ENCODE results near the gene WDR44.

Gene WDR44

GRCh38 chrX:118356154-118356701 is 10.3 kb downstream of the WDR44 start:
- no peaks in the 10 kb centered on the region for H3K36me3 ChIP-seq (ENCODE audit: insufficient read depth, low read length)
- H3K79me2 ChIP-seq (ENCODE audit: control insufficient read depth, insufficient read depth, low read length, unreplicated experiment), result peaks cover 72% of the 10 kb centered on the region
- H3K4me3 ChIP-seq (ENCODE audit: low read depth, low read length), result no peak overlapping the region
- peak overlapping the region; percentile 55 for H3K27ac ChIP-seq (ENCODE audit: low read depth, low read length)
- no peak overlapping the region for H2AFZ ChIP-seq (ENCODE audit: low read length, unreplicated experiment)
- no peaks in the 10 kb centered on the region for H3K27me3 ChIP-seq (ENCODE audit: insufficient read depth, low read length)
- H3K4me1 ChIP-seq (ENCODE audit: control insufficient read depth, insufficient read depth, low read length, unreplicated experiment), result peaks cover 43% of the 10 kb centered on the region

GRCh38 chrX:118360429-118361125 is 14.7 kb downstream of the WDR44 start:
- Histone ChIP-seq H2AFZ (ENCODE audit: low read length, unreplicated experiment) (no peak overlapping the region), H3K79me2 (ENCODE audit: control insufficient read depth, insufficient read depth, low read length, unreplicated experiment) (peaks cover 80% of the 10 kb centered on the region), H3K27me3 (ENCODE audit: insufficient read depth, low read length) (no peaks in the 10 kb centered on the region), H3K4me3 (ENCODE audit: low read depth, low read length) (no peak overlapping the region), H3K36me3 (ENCODE audit: insufficient read depth, low read length) (no peaks in the 10 kb centered on the region), H3K27ac (ENCODE audit: low read depth, low read length) (peak overlapping the region; percentile 53), H3K4me1 (ENCODE audit: control insufficient read depth, insufficient read depth, low read length, unreplicated experiment) (peaks cover 23% of the 10 kb centered on the region)

GRCh38 chrX:118364261-118364660 is 18.4 kb downstream of the WDR44 start:
- H3K4me1 ChIP-seq (ENCODE audit: control insufficient read depth, insufficient read depth, low read length, unreplicated experiment), result peaks cover 14% of the 10 kb centered on the region
- H3K27me3 ChIP-seq (ENCODE audit: insufficient read depth, low read length), result no peaks in the 10 kb centered on the region
- no peak overlapping the region for H2AFZ ChIP-seq (ENCODE audit: low read length, unreplicated experiment)
- H3K36me3 ChIP-seq (ENCODE audit: insufficient read depth, low read length), result no peaks in the 10 kb centered on the region
- no peak overlapping the region for H3K27ac ChIP-seq (ENCODE audit: low read depth, low read length)
- H3K4me3 ChIP-seq (ENCODE audit: low read depth, low read length), result no peak overlapping the region
- H3K79me2 ChIP-seq (ENCODE audit: control insufficient read depth, insufficient read depth, low read length, unreplicated experiment), result peaks cover 71% of the 10 kb centered on the region

- Histone ChIP-seq H3K27ac (ENCODE audit: low read depth, low read length) (no peak overlapping the region), H3K27me3 (ENCODE audit: insufficient read depth, low read length) (no peaks in the 10 kb centered on the region), H3K79me2 (ENCODE audit: control insufficient read depth, insufficient read depth, low read length, unreplicated experiment) (peaks cover 51% of the 10 kb centered on the region), H3K4me1 (ENCODE audit: control insufficient read depth, insufficient read depth, low read length, unreplicated experiment) (peaks cover 9% of the 10 kb centered on the region), H2AFZ (ENCODE audit: low read length, unreplicated experiment) (no peak overlapping the region), H3K36me3 (ENCODE audit: insufficient read depth, low read length) (no peaks in the 10 kb centered on the region; the same call in 1 of the 2 replicates), H3K4me3 (ENCODE audit: low read depth, low read length) (no peak overlapping the region)
Measured at GRCh38 chrX:118367338-118367737, 21.4 kb downstream of the WDR44 start.

- Histone ChIP-seq H3K36me3 (ENCODE audit: insufficient read depth, low read length) (no peaks in the 10 kb centered on the region; the same call in 1 of the 2 replicates), H2AFZ (ENCODE audit: low read length, unreplicated experiment) (no peak overlapping the region), H3K4me3 (ENCODE audit: low read depth, low read length) (no peak overlapping the region), H3K79me2 (ENCODE audit: control insufficient read depth, insufficient read depth, low read length, unreplicated experiment) (peaks cover 46% of the 10 kb centered on the region), H3K4me1 (ENCODE audit: control insufficient read depth, insufficient read depth, low read length, unreplicated experiment) (peaks cover 18% of the 10 kb centered on the region), H3K27me3 (ENCODE audit: insufficient read depth, low read length) (no peaks in the 10 kb centered on the region), H3K27ac (ENCODE audit: low read depth, low read length) (no peak overlapping the region)
Measured at GRCh38 chrX:118368398-118368797, 22.5 kb downstream of the WDR44 start.

GRCh38 chrX:118370921-118371624 is 25.2 kb downstream of the WDR44 start:
- Histone ChIP-seq H3K27ac (ENCODE audit: low read depth, low read length) (peak overlapping the region; percentile 86), H3K79me2 (ENCODE audit: control insufficient read depth, insufficient read depth, low read length, unreplicated experiment) (peaks cover 37% of the 10 kb centered on the region), H3K4me1 (ENCODE audit: control insufficient read depth, insufficient read depth, low read length, unreplicated experiment) (peaks cover 19% of the 10 kb centered on the region), H2AFZ (ENCODE audit: low read length, unreplicated experiment) (no peak overlapping the region), H3K4me3 (ENCODE audit: low read depth, low read length) (no peak overlapping the region), H3K27me3 (ENCODE audit: insufficient read depth, low read length) (no peaks in the 10 kb centered on the region), H3K36me3 (ENCODE audit: insufficient read depth, low read length) (no peaks in the 10 kb centered on the region; the same call in 1 of the 2 replicates)

- H3K4me3 ChIP-seq (ENCODE audit: low read depth, low read length), result no peak overlapping the region
Measured at GRCh38 chrX:118373538-118373937, 27.6 kb downstream of the WDR44 start.

GRCh38 chrX:118383120-118383519 is 37.2 kb downstream of the WDR44 start:
- peaks cover 14% of the 10 kb centered on the region for H3K79me2 ChIP-seq (ENCODE audit: control insufficient read depth, insufficient read depth, low read length, unreplicated experiment)
- H3K27ac ChIP-seq (ENCODE audit: low read depth, low read length), result no peak overlapping the region
- H3K4me3 ChIP-seq (ENCODE audit: low read depth, low read length), result no peak overlapping the region
- no peak overlapping the region for H2AFZ ChIP-seq (ENCODE audit: low read length, unreplicated experiment)
- no peaks in the 10 kb centered on the region for H3K4me1 ChIP-seq (ENCODE audit: control insufficient read depth, insufficient read depth, low read length, unreplicated experiment)
- no peaks in the 10 kb centered on the region for H3K27me3 ChIP-seq (ENCODE audit: insufficient read depth, low read length)
- no peaks in the 10 kb centered on the region for H3K36me3 ChIP-seq (ENCODE audit: insufficient read depth, low read length)

More at GRCh38 chrX:118373538-118373937, 27.6 kb downstream of the WDR44 start:
- Histone ChIP-seq H2AFZ (ENCODE audit: low read length, unreplicated experiment) (no peak overlapping the region), H3K79me2 (ENCODE audit: control insufficient read depth, insufficient read depth, low read length, unreplicated experiment) (peaks cover 26% of the 10 kb centered on the region), H3K27me3 (ENCODE audit: insufficient read depth, low read length) (no peaks in the 10 kb centered on the region), H3K27ac (ENCODE audit: low read depth, low read length) (no peak overlapping the region), H3K4me1 (ENCODE audit: control insufficient read depth, insufficient read depth, low read length, unreplicated experiment) (peaks cover 19% of the 10 kb centered on the region), H3K36me3 (ENCODE audit: insufficient read depth, low read length) (no peaks in the 10 kb centered on the region; the same call in 1 of the 2 replicates)

- Histone ChIP-seq H3K27ac (ENCODE audit: low read depth, low read length) (no peak overlapping the region), H3K27me3 (ENCODE audit: insufficient read depth, low read length) (no peaks in the 10 kb centered on the region), H3K79me2 (ENCODE audit: control insufficient read depth, insufficient read depth, low read length, unreplicated experiment) (no peaks in the 10 kb centered on the region), H2AFZ (ENCODE audit: low read length, unreplicated experiment) (no peak overlapping the region), H3K4me1 (ENCODE audit: control insufficient read depth, insufficient read depth, low read length, unreplicated experiment) (no peaks in the 10 kb centered on the region), H3K4me3 (ENCODE audit: low read depth, low read length) (no peak overlapping the region), H3K36me3 (ENCODE audit: insufficient read depth, low read length) (0 out of 2 replicates have a peak, but pooled peaks cover 7% of the 10 kb centered on the region)
Measured at GRCh38 chrX:118392716-118393115, 46.8 kb downstream of the WDR44 start.

GRCh38 chrX:118396113-118396512 is 50.2 kb downstream of the WDR44 start:
- Histone ChIP-seq H3K27ac (ENCODE audit: low read depth, low read length) (no peak overlapping the region), H3K36me3 (ENCODE audit: insufficient read depth, low read length) (peaks cover 12% of the 10 kb centered on the region; the same call in 1 of the 2 replicates), H3K27me3 (ENCODE audit: insufficient read depth, low read length) (no peaks in the 10 kb centered on the region), H3K79me2 (ENCODE audit: control insufficient read depth, insufficient read depth, low read length, unreplicated experiment) (no peaks in the 10 kb centered on the region), H3K4me3 (ENCODE audit: low read depth, low read length) (no peak overlapping the region), H3K4me1 (ENCODE audit: control insufficient read depth, insufficient read depth, low read length, unreplicated experiment) (no peaks in the 10 kb centered on the region), H2AFZ (ENCODE audit: low read length, unreplicated experiment) (no peak overlapping the region)

All from ACC112 (cell line).